ENCODE results near the gene OR4D1. TPM values are rescaled to one million over a fixed set of nuclear protein-coding genes. Genes with fewer than 3 reads are reported as not detected.

OR4D1 gene
- total and polyA plus RNA-seq, 4 donors: 0.01 to 0.09 TPM; not detected in 2

DNA sequence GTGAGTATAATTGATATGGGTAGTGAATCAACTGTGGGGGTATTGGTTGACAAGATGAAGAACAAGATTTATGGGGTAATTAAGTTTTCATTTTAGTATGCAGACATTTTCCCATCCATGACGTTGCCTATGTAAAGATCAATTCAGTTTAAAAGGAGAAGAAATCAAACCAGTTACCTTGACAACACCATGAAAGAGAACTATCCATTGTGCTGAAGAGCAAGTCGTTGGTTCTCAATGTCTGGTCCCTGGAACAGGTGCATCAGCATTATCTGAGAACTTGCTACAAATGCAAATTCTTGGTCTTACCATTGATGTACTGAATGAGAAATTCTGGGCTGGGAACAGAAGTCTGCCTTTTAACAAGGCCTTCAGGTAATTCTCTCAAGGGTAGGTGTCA lies 17.8 kb downstream of the OR4D1 start:
- Histone ChIP-seq H3K27ac (ENCODE audit: low read depth in 1 of 2, low read length in 1 of 2) (no peak overlapping the region), H3K27me3 (ENCODE audit: control insufficient read depth in 3 of 3, insufficient read depth in 3 of 3, low read length in 2 of 3) (peaks cover 2 to 30% (median 7%) of the 10 kb centered on the region in 3 donors), H3K4me1 (ENCODE audit: control insufficient read depth in 5 of 5, insufficient read depth in 5 of 5, low read length in 5 of 5) (no peaks in the 10 kb centered on the region), H3K9me3 (ENCODE audit: control insufficient read depth in 4 of 4, insufficient read depth in 3 of 4, low read length in 3 of 4) (peaks cover 0 to 1% (median 0%) of the 10 kb centered on the region in 4 donors), H3K4me3 (no peak overlapping the region), H3K36me3 (ENCODE audit: control insufficient read depth in 4 of 4, insufficient read depth in 4 of 4, low read length in 4 of 4) (no peaks in the 10 kb centered on the region), H3K9ac (ENCODE audit: insufficient read depth in 1 of 2, low read length in 2 of 2) (no peak overlapping the region)
- 12 to 25% methylated on average over 2 of the region's 2 CpGs for WGBS, 2 donors
- TF ChIP-seq, protein P1, sequence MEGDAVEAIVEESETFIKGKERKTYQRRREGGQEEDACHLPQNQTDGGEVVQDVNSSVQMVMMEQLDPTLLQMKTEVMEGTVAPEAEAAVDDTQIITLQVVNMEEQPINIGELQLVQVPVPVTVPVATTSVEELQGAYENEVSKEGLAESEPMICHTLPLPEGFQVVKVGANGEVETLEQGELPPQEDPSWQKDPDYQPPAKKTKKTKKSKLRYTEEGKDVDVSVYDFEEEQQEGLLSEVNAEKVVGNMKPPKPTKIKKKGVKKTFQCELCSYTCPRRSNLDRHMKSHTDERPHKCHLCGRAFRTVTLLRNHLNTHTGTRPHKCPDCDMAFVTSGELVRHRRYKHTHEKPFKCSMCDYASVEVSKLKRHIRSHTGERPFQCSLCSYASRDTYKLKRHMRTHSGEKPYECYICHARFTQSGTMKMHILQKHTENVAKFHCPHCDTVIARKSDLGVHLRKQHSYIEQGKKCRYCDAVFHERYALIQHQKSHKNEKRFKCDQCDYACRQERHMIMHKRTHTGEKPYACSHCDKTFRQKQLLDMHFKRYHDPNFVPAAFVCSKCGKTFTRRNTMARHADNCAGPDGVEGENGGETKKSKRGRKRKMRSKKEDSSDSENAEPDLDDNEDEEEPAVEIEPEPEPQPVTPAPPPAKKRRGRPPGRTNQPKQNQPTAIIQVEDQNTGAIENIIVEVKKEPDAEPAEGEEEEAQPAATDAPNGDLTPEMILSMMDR (IDR thresholded peaks at IDR 0.05; ENCODE audit: control extremely low read depth, extremely low read depth): no peak
- ATAC-seq (ENCODE audit: insufficient read depth, low FRiP score) (no peak), DNase-seq (no peak)

GRCh38 chr17:58166682-58167081 lies 18.5 kb downstream of the OR4D1 start, which contains the start of gene OR4D2:
Gene OR4D2, plus strand, starts transcription at chr17:58166982. Its CDS starts 2,674 bp downstream, at chr17:58169656.
- Histone ChIP-seq H3K36me3 (ENCODE audit: control insufficient read depth in 4 of 4, insufficient read depth in 4 of 4, low read length in 4 of 4) (no peaks in the 10 kb centered on the region), H3K9me3 (ENCODE audit: control insufficient read depth in 4 of 4, insufficient read depth in 3 of 4, low read length in 3 of 4) (peaks cover 0 to 1% (median 0%) of the 10 kb centered on the region in 4 donors), H3K27me3 (ENCODE audit: control insufficient read depth in 3 of 3, insufficient read depth in 3 of 3, low read length in 2 of 3) (peaks cover 0 to 24% (median 7%) of the 10 kb centered on the region in 3 donors), H3K4me3 (no peak within 1 kb of the TSS), H3K9ac (ENCODE audit: insufficient read depth in 1 of 2, low read length in 2 of 2) (no peak within 1 kb of the TSS), H3K4me1 (ENCODE audit: control insufficient read depth in 5 of 5, insufficient read depth in 5 of 5, low read length in 5 of 5) (no peaks in the 10 kb centered on the region), H3K27ac (ENCODE audit: low read depth in 1 of 2, low read length in 1 of 2) (no peak within 1 kb of the TSS)
- DNase-seq: no peak
- 64 to 68% methylated on average over 6 of the region's 6 CpGs for WGBS, 2 donors
- TF ChIP-seq, protein P1 (IDR thresholded peaks at IDR 0.05; ENCODE audit: control extremely low read depth, extremely low read depth): no peak
- no peak for ATAC-seq (ENCODE audit: insufficient read depth, low FRiP score)

- DNase-seq (no peak), ATAC-seq (ENCODE audit: insufficient read depth, low FRiP score) (no peak)
- Histone ChIP-seq H3K4me3 (no peak overlapping the region), H3K27ac (ENCODE audit: low read depth in 1 of 2, low read length in 1 of 2) (no peak overlapping the region), H3K4me1 (ENCODE audit: control insufficient read depth in 5 of 5, insufficient read depth in 5 of 5, low read length in 5 of 5) (no peaks in the 10 kb centered on the region), H3K9ac (ENCODE audit: insufficient read depth in 1 of 2, low read length in 2 of 2) (no peak overlapping the region), H3K27me3 (ENCODE audit: control insufficient read depth in 3 of 3, insufficient read depth in 3 of 3, low read length in 2 of 3) (peaks cover 0 to 14% (median 4%) of the 10 kb centered on the region in 3 donors), H3K36me3 (ENCODE audit: control insufficient read depth in 4 of 4, insufficient read depth in 4 of 4, low read length in 4 of 4) (no peaks in the 10 kb centered on the region), H3K9me3 (ENCODE audit: control insufficient read depth in 4 of 4, insufficient read depth in 3 of 4, low read length in 3 of 4) (peaks cover 0 to 1% (median 0%) of the 10 kb centered on the region in 4 donors)
- TF ChIP-seq, protein P1 (IDR thresholded peaks at IDR 0.05; ENCODE audit: control extremely low read depth, extremely low read depth): no peak
- WGBS, 2 donors: 13 to 47% methylated on average over 4 of the region's 4 CpGs
Measured at GRCh38 chr17:58170622-58171021, 22.4 kb downstream of the OR4D1 start.

Measured in lung (tissue), 12 donors.